ENCODE measurements around the gene MOB3A. TPM values are rescaled to one million over a fixed set of nuclear protein-coding genes. Genes with fewer than 3 reads are reported as not detected.
A peak's percentile ranks its signal among the peaks of the same experiment; 100 is the strongest.
"Not testable (repeated sequence)": the region's sequence is repeated elsewhere in the genome, so short reads cannot be mapped to it uniquely, and the experiment has no call there.

The MOB3A gene
- total RNA-seq, 1 donor from 2014 or later: 45.5 TPM

DNA sequence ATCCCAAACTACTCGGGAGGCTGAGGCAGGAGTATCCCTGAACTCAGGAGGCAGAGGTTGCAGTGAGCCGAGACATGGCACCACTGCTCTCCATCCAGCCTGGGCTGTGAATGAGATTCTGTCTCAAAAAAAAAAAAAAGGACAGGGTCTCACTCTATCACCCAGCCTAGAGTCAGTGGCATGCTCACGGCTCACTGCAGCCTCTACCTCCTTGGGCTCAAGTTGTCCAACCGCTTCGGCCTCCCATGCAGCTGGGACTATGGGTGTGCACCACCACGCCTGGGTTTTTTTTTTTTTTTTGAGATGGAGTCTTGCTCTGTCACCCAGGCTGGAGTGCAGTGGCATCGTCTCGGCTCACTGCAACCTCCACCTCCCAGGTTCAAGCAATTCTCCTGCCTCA lies 59.7 kb downstream of the MOB3A start:
- Mint-ChIP-seq H3K9me3 (ENCODE audit: low read depth) (peaks cover 4% of the 10 kb centered on the region), H3K27ac (ENCODE audit: unreplicated experiment) (no peak overlapping the region), H3K27me3 (ENCODE audit: low read depth) (no peaks in the 10 kb centered on the region), H3K36me3 (ENCODE audit: low read depth) (peaks cover 8% of the 10 kb centered on the region), H3K4me3 (ENCODE audit: unreplicated experiment) (no peak overlapping the region), H3K4me1 (ENCODE audit: low read depth) (peaks cover 13% of the 10 kb centered on the region)
- TF ChIP-seq, protein P1, sequence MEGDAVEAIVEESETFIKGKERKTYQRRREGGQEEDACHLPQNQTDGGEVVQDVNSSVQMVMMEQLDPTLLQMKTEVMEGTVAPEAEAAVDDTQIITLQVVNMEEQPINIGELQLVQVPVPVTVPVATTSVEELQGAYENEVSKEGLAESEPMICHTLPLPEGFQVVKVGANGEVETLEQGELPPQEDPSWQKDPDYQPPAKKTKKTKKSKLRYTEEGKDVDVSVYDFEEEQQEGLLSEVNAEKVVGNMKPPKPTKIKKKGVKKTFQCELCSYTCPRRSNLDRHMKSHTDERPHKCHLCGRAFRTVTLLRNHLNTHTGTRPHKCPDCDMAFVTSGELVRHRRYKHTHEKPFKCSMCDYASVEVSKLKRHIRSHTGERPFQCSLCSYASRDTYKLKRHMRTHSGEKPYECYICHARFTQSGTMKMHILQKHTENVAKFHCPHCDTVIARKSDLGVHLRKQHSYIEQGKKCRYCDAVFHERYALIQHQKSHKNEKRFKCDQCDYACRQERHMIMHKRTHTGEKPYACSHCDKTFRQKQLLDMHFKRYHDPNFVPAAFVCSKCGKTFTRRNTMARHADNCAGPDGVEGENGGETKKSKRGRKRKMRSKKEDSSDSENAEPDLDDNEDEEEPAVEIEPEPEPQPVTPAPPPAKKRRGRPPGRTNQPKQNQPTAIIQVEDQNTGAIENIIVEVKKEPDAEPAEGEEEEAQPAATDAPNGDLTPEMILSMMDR (IDR thresholded peaks at IDR 0.05): no peak
- DNase-seq (ENCODE audit: low spot score): no peak

DNA sequence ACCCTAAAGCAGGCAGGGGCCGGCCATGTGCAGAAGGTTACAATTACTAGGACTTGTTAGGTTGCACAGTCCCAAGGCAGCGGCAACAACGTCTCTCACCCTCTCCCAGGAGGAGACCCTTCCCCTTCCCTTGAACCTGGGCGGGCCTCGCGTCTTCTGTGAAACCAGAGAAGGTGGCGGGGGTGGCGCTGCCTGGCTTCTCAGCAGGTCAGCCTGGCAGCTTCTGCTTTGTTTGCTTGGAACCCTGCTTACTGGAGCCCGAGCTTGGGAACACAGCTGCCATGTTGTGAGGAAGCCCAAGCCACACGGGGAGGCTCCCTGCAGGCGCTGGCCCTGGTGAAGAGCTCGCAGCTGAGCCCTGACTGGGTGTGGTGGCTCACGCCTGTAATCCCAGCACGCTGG lies 60.5 kb downstream of the MOB3A start:
- Mint-ChIP-seq H3K36me3 (ENCODE audit: low read depth) (peaks cover 6% of the 10 kb centered on the region), H3K27ac (ENCODE audit: unreplicated experiment) (no peak overlapping the region), H3K4me1 (ENCODE audit: low read depth) (peaks cover 13% of the 10 kb centered on the region), H3K9me3 (ENCODE audit: low read depth) (peaks cover 4% of the 10 kb centered on the region), H3K27me3 (ENCODE audit: low read depth) (no peaks in the 10 kb centered on the region), H3K4me3 (ENCODE audit: unreplicated experiment) (no peak overlapping the region)
- TF ChIP-seq, protein P1 (IDR thresholded peaks at IDR 0.05): no peak
- DNase-seq (ENCODE audit: low spot score): peak; percentile 80

DNA sequence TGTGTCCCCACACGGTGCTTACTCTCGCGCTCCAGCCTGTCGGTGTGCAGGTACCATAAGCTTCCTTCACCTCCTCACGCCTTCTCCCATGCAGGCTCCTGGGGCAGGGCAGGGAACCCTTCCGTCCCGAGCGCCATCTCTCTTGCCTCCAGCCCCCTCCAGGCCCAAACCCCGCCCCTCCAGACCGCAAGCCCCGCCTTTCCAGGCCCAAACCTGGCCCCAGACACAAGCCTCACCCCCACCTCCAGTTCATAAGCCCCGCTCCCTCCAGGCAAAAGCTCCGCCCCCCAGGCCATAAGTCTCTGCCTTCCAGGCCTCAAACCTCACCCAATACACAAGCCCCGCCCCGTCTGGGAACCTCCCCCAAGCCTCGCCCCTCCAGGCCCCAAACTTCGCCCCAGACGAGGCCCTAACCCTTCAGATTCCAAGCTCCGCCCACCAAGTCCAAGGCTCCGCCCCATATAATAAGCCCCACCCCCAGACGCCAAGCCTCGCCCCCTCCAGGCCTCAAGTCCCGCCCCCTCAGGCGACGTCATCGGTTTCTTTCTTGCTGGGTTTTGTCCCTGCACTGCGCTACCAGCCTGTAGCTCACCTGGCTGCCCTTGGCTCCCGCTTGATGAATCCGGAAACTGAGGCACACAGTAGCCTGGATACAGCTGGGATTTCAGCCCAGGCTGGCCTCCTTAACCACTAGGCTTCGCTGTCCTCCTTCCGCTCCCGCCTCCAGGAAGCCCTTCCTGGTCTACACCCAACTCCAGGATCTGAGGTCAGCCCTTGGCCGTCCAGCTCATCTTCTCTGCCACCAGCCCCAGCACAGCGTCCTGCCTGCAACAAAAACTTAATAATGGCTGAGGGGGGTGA lies 61.2 kb downstream of the MOB3A start:
- peaks cover 4% of the 10 kb centered on the region for H3K36me3 Mint-ChIP-seq (ENCODE audit: low read depth)
- H3K27me3 Mint-ChIP-seq (ENCODE audit: low read depth): no peaks in the 10 kb centered on the region
- TF ChIP-seq, protein P1 (IDR thresholded peaks at IDR 0.05): no peak
- H3K9me3 Mint-ChIP-seq (ENCODE audit: low read depth): peaks cover 4% of the 10 kb centered on the region
- peaks cover 13% of the 10 kb centered on the region for H3K4me1 Mint-ChIP-seq (ENCODE audit: low read depth)
- DNase-seq (ENCODE audit: low spot score): no peak
- no peak overlapping the region for H3K4me3 Mint-ChIP-seq (ENCODE audit: unreplicated experiment)
- no peak overlapping the region for H3K27ac Mint-ChIP-seq (ENCODE audit: unreplicated experiment)

DNA sequence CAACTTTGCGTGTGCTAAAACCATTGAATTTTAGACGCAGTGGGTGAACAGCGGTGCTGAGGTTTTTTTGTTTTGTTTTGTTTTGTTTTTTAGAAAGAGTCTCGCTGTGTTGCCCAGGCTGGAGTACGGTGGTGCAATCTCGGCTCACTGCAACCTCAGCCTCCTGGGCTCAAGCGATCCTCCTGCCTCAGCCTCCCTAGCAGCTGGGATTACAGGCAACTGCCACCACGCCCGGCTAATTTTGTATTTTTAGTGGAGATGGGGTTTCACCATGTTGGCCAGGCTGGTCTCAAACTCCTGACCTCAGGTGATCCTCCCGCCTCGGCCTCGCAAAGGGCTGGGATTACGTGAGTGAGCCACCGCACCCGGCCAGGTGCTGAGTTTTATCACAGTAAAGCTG lies 61.9 kb downstream of the MOB3A start:
- H3K36me3 Mint-ChIP-seq (ENCODE audit: low read depth); H3K9me3 Mint-ChIP-seq (ENCODE audit: low read depth); H3K27me3 Mint-ChIP-seq (ENCODE audit: low read depth); DNase-seq (ENCODE audit: low spot score); H3K4me3 Mint-ChIP-seq (ENCODE audit: unreplicated experiment); H3K27ac Mint-ChIP-seq (ENCODE audit: unreplicated experiment): not testable (repeated sequence)
- peaks cover 13% of the 10 kb centered on the region for H3K4me1 Mint-ChIP-seq (ENCODE audit: low read depth)

DNA sequence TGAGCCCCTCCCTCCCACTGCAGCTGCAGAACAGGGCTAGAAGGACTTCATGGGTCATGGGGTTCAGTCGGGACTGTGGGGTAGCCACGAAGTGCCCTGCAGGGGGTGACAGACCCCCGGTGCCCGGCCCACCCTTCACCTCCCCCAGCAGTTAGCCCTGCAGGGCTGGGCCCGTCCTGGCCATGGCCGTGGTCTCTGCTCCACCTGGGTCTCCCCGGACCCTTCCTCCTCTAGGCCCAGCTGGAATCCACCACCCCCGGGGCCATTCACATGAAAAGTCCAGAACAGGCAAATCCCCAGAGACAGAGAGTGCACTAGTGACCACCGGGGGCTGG lies 62.3 kb downstream of the MOB3A start:
- no peaks in the 10 kb centered on the region for H3K27me3 Mint-ChIP-seq (ENCODE audit: low read depth)
- H3K4me3 Mint-ChIP-seq (ENCODE audit: unreplicated experiment): no peak overlapping the region
- no peak overlapping the region for H3K27ac Mint-ChIP-seq (ENCODE audit: unreplicated experiment)
- peaks cover 4% of the 10 kb centered on the region for H3K9me3 Mint-ChIP-seq (ENCODE audit: low read depth)
- DNase-seq (ENCODE audit: low spot score): no peak
- H3K4me1 Mint-ChIP-seq (ENCODE audit: low read depth): peaks cover 13% of the 10 kb centered on the region
- TF ChIP-seq, protein P1 (IDR thresholded peaks at IDR 0.05): no peak
- H3K36me3 Mint-ChIP-seq (ENCODE audit: low read depth): peaks cover 1% of the 10 kb centered on the region
